HL-60/S4 treated with phorbol 12-myristate 13-acetate at 8.2 ng/mL for 4 days and 3 days (cell line): ENCODE results near the gene GJD3.

Source experiments
- in situ Hi-C: fragments of 300-500 bp; cut with MboI; formaldehyde crosslinking; loops from 2 replicates; pipeline ENCODE4 v1.15.0; 2022; ENCODE audit warnings: low sequenced_read_pairs

Gene GJD3

DNA sequence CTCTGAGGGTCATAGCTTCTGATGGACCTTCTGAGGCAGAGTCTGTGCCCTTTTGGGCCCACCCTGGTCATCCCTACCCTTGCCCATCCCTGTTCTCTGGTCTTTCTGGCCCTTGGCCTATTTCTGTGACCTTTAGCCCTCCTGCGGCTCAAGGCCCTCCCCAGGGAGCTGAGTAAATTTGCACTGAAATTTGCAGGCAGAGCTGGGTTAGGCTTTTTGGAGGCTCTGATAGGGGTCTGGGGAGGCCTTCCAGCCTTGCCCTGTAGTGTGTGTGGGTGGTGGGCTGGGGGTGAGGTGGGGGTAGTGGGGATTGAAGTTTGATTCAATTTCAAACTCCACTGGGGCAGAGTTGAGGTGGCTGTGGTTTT, 37.7 kb downstream of the GJD3 start:
- in situ Hi-C loops = no loop called here

GRCh38 chr17:40326014-40326831, 38.3 kb downstream of the GJD3 start:
- in situ Hi-C loops = no loop called here

GRCh38 chr17:40325156-40326013, 39.2 kb downstream of the GJD3 start:
- in situ Hi-C loops = no loop called here

DNA sequence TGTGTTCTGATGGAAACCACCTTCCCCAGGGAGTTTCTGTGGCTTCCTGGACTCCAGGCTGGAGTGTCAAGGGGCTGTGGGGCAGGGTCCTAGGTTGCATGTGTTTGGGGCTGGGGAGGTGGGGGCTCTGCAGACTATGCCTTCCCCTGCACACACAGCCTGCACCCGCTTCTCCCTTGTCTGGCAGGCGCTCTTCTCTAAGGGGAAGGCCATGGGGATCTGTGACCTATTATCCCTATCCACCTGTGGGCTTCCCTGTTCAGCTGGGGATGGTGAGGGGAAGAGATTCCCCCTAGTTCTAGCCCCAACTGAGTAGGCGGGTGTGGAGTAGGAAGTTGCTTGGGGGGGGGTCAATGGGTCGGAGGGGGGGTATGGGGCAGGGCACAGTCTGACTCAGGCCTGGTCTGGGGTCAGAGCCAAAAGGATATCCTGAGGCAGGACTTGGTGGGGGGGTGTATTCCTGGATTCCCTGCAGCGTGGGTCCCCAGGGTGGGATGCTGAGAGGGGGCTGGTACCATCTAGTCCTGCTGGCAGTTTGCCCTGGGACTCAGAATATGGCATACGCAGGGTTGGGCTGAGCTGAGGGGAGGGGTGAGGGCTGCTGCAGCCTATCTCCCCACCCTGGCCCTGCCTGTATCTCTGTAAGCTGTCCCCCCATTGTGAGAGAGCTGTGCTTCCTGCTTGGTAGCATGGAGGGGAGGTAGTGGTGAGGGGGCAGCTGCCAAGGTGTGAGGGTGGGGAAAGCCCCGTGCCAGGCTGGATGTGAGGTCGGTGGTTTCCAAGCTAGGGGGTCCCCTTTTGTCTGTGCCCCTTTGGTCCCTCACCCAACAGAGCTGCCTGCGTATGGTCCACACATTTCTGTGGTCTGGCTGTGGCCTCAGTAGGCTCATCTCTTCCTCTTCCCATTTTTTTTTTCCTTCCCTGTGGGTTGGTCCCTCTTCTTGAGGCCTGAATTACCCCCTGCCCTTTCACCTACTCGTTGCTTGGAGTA, 40.9 kb downstream of the GJD3 start:
- in situ Hi-C loops = no loop called here

DNA sequence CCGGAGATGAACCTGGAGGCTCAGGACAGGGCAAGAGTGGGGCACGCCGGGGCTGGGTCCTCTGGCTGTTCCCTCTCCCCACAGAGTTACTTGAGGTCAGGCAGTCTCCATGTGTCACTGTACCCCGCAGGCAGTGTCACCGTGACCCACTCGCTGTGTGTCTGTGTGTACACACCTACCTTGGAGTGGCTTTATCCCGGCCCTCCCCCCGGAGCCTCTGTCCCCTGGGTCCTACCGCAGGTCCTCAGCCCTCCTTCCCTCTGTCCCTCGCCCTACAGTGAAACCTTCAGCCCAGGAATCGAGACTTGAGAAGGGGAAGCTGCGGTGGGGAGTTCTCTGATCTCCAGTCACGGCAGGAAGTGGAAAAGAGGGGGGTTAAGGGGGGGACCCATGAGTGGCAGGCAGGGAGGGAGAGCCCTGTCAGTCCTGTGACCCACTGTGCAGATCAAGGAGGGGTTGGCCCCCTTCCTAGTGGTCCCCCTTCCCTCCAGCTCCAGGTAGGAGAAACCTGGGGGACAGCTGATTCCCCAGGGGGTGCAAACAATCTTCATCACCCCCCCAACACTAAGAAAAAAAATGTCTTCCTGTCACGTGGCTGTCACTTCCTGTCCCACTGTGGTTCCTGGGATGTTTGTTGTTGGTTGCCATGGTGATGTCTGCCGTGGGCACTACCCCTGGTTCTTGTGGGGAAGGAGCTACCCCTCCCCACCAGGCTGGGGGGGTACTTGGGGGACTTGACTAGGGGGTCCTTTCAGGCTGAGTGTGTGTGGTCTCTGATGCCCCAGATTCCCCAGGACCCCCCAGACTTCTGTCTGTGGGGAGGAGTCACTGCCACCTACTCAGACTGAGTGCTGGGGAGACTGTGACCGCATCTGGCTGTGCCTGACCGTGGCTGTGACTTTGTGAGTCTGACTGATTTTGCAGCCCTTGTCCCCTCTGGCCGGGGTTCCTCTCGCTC, 41.9 kb downstream of the GJD3 start:
- in situ Hi-C loops = no loop called here

- in situ Hi-C loops = no loop called here
Measured at GRCh38 chr17:40321961-40322357, 42.6 kb downstream of the GJD3 start.

DNA sequence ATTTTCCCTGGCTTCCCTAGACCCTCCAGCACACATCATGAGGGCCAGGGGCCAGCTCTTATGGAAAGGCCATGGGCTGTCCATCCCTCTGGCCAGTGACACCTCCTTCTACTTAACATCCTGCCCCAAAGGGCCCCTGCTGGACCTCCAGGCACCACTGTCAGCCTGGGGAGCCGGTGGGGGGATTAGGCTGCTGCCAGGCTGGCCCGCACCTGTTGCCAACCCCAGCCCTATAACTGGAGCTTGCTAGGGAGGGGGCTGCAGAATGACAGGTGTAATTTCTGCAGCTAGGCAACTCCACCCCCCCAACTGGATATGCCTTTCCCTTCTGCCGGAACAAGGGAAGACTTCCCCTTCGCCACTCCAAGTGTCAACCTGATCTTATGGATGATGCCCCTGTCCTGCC, 43.0 kb downstream of the GJD3 start:
- in situ Hi-C loops = no loop called here

DNA sequence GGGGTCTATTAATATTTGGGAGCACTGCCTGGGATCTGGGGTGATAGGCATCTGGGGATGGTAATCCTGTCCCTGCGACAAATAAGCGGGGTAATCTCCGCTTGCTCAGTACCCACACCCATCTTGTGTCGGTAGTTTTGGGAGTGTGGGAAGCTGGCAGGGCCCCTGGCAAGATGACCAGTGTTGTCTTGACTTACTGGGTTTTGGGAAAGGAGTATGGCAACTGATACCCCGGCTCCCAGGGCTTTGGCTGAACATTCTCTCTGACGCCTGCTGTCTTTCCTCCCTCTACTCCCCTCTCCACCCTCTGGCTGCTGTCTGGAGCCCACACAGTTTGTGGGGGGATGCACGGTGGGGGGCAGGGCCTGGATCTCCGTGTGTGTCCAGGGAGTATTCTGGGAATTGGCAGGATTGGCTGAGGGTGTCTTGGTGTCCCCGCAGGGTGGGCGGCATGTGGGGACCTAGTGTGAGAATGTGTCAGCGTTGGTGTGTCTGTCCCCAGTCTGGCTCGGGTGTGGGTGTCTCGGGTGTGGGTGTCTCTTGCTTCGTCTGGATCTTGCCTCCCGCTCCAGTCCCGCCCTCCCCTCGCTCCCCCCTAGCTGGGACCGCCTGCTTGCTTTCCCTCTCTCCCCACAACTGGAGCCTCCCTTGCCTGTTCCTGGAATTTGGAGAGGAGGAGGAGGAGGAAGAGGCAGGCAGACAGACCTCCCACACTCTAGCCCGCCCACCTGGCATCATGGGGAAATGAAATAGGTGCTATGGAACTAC, 43.6 kb downstream of the GJD3 start:
- in situ Hi-C loops = no loop called here

DNA sequence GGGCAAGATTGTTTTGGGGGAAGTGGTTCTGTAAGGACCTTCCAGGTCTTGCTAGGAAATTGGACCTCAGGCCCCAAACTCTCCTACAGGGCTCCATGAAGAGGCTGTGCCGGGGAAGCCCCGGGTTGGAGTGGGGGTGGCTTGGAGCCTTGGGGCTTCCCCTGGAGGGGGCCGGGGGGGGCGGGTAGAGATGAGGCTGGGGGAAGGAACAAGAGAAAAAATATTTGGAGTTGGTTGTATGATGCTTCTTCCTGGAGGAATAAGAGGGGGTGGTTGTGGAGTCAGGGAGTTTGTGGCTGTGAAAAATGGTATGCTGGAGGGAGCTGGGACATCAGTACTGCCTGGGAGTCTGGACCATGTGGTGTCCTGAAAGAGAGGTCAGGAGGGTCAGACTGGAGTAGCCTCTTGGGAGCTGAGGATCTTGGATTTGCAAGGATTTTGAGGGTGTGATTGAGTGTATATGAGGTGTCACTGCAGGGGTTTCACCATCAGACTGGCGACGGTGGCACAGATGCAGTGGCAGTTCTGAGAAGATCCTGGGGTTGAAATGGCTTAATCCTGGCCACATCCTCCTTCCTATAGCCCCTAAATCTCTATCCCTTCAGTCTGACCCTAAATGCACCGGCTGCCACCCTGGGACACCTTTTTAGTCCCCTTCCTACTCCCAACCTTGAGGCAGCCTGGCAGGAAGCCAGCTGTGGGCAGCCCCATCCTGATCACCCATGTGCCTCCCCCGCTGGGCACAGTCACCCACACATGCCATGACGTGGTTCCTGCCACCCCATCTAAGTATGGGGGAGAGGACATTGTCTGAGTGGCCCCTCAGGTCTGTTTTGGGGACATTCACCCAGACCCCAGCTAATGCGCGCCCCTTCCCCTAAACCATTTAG, 44.6 kb downstream of the GJD3 start:
- in situ Hi-C loops = no loop called here

DNA sequence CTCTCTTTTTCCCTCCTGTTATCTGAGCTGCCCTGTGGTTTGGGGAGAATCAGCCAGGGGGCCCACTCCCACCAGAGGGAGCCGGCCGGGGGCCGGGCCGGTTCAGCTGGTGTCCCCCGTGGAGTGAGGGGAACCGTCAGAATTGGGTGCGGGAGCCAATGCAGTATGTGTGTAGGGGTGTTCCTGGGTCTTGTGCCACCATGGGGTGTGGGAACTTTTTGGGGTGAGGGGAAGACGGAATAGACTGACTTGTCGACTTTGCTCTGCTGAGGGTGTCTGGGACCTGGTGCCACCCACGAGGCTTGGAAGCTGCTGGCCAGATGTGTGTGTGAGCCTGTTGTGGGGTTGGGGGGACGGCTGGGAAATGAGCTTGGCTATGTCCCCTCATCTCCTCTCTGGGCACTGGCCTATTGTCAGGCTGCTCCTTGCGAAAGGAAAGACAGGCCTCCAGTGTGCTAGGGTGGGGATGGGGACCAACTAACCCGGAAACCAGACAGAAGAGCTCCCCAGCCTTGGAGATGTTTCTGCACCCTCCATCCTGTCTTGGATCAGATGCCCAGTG, 45.6 kb downstream of the GJD3 start:
- in situ Hi-C loops = no loop called here

DNA sequence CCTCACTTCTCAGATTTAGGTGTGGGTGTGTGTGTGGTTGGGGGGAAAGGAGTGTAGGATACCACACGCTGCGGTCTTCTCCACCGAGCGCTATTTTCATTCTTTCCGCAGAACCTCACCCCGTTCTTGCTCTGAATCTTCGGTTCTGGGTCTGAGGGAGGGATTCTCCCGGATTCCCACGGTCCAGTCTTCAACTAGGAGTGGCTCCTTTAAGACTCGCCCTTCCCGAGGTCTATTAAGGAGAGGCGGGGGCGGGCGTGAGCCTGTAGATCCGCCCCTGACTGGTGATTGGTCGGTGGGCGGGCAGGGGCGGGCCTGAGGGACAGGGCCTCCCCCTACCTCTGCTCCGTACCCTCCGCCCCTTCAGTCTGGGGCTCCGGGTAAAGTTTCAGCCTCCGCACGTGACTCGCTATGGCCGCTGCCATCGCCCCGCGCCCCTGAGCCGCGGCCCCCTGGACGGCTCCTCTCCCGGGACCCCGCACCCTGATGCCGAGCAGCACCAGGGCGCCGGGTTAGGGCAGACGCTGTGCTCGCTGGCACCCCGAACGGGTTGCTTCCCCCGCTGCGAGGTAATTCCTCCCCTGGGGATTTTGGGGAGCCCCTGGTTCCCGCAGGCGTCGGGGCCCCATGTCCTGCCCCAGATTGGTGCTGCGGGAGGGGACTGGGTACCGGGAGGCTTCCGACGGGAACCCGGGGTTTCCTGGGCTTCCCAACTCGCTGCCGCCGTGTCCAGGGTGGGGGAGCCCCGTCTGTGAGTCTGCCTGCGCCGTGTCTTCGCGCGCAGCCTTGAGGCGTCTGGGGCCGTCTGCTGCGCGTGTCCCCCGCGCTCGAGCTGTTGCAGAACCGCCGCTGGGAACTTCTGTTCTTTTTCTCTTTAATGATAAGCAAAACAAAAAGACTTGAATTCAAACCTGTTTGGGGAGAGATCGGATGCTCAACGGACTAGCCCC, 46.4 kb downstream of the GJD3 start:
- in situ Hi-C loops = no loop called here

DNA sequence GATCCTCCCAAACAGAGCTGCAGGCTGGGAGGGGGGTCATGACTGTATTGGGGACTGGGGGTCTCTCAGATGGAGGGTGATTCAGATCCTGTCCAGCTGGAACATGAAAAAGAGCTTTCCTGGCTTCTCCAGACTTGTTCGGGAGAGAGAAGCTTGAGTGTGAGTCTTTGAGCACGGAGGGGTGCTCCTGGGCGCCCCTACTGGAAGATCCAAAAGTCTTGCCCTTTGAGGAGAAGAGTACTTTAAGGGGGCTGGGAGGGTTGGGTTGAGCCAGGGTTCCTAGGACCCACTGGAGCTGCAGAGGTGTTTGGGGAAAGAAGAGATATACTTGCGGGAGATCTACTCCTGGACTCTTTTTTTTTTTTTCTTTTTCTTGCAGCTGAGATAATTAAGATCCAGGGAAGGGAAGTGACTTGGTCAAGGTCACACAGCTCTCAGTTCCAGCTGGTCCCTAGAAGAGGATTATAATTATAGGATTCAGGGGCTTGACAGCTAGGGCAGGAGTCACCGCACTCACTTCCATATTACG, 47.1 kb downstream of the GJD3 start:
- in situ Hi-C loops = no loop called here

DNA sequence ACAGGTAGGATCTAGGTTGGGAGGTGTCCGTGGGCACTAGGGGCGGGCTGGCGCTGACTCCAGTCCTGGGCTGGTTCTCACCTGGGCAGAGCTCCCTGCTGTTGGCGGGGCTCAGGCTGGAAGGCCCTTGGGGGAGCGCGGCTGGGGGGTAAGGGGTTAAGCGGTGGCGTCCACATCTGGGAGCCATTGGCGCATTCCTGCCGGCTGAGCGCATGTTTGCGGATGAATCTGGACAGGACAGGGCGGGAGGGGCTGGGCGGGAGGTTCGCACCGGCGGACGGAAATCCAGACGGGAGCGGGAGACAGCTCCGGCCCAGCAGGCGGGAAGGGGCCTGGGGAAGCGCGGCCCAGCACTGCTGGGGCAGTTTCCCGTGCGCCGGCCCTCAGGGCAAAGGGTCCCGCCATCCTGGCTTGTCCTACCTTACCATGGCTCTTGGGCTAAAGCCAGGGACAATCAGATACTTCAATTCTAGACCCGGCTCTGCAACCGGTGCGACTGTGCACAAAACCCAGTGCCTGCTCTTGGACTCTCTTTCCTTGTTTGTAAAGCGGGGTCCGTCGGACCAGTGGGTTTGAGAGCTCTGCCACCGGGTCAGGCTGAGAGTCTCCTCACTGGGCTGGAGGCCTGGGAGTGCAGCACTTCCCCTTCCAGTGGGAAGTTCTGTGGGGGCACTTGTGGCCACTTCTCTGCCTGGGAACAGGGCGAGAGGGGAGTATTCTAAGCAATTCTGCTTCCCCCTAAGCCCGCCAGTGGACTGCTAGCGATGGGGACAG, 47.8 kb downstream of the GJD3 start:
- in situ Hi-C loops = no loop called here

DNA sequence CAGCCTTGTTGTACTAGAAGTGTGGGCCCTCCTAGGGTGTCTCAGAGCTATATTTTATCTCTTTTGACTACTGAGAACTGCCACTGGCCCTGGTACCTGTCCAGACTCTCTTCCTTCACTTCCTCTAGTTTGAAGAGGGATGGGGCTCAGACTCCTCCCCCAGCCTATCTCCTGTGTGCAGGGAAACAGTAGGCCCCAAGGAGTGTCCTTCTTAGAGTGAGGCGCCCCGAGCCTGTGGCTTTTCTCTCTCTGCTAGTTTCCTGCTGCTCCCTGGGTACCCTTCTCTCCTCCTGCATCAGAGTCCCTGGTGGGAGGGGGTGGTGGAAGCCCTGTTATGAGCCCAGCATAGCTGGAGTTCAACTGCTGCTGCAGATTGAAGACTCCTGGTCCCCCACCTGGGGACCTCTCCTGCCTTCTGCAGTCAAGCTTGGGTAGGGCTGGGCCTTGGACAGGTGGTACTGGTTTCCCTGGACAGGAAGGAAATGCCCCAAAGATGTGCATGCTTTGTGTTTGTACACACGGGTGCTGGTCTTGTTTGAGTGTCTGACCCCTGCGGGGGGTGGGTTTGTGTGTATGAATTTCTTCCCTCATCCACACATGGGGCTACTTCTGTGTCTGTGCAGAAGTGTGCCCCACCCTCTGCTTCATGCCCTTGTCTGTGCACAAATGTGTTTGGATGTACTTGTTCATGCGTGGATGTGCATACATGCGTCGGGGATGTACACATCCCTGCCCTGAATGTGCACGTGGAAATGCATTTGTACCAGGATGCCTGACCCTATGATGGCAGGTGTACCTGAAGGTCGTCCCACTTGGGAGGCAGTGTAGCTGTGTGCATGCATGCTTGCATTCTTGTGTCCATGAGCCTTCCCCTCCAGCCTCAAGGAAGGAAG, 48.6 kb downstream of the GJD3 start:
- in situ Hi-C loops = no loop called here

DNA sequence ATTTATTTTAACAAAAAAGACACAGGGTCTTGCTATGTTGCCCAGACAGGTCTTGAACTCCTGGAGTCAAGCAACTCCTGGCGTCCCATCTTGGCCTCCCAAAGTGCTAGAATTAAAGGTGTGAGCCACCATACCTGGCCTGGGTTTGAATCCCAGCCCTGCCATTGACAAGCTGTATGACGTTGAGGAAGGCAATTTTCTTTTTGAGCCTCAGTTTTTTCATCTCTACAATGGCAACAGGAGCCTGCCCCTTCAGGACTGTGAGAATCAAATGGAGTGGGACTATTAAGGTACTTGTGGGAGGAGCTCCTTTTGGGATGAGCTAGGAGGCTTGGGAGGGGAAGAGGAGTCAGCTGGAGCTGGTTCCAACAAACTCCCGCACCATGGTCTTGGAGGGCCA, 49.3 kb downstream of the GJD3 start:
- in situ Hi-C loops = no loop called here
